HK-2 (cell line): Measurements from ENCODE around the gene PRCD.
"Not testable (repeated sequence)": the region's sequence is repeated elsewhere in the genome, so short reads cannot be mapped to it uniquely, and the experiment has no call there.

ENCODE experiments used
- DNase-seq: peaks from one replicate; pipeline ENCODE4 v3.0.0-alpha.2; 2018; ENCODE audit not compliant: unreplicated experiment

PRCD gene

GRCh38 chr17:76527430-76528111, 12.3 kb upstream of the PRCD start:
- DNase-seq: peak; percentile 82

GRCh38 chr17:76528156-76528527, 11.7 kb upstream of the PRCD start:
- no peak for DNase-seq

GRCh38 chr17:76528528-76529223, 11.2 kb upstream of the PRCD start:
- no peak for DNase-seq

- DNase-seq: no peak
These were observed 10.4 kb upstream of the PRCD start for GRCh38 chr17:76529224-76530094.

GRCh38 chr17:76530095-76530723, 9.6 kb upstream of the PRCD start:
- DNase-seq: peak; percentile 33

- DNase-seq: no peak
These were observed 8.9 kb upstream of the PRCD start for GRCh38 chr17:76530811-76531485.

GRCh38 chr17:76531486-76532038, 8.3 kb upstream of the PRCD start:
- DNase-seq: no peak

GRCh38 chr17:76532072-76532651, 7.7 kb upstream of the PRCD start:
- no peak for DNase-seq

- DNase-seq: not testable (repeated sequence)
These were observed 6.0 kb upstream of the PRCD start for GRCh38 chr17:76533640-76534359.

- DNase-seq: no peak
These were observed 4.8 kb upstream of the PRCD start for GRCh38 chr17:76534831-76535732.

- DNase-seq: no peak
These were observed 3.9 kb upstream of the PRCD start for GRCh38 chr17:76535788-76536510.

GRCh38 chr17:76536511-76537287, 3.1 kb upstream of the PRCD start:
- no peak for DNase-seq

GRCh38 chr17:76537288-76537577, 2.6 kb upstream of the PRCD start:
- no peak for DNase-seq

- no peak for DNase-seq
These were observed 2.1 kb upstream of the PRCD start, which contains the start of gene CYGB for GRCh38 chr17:76537578-76538280. Gene CYGB, minus strand, starts transcription at chr17:76537709. Its CDS starts 167 bp downstream, at chr17:76537542.

GRCh38 chr17:76538281-76538931, 1.4 kb upstream of the PRCD start:
- DNase-seq: no peak

- DNase-seq: no peak
These were observed 788 bp upstream of the PRCD start for GRCh38 chr17:76538941-76539570.
